CD14-positive monocyte (primary cell): ENCODE data around the gene TMEM242. TPM values are rescaled to one million over a fixed set of nuclear protein-coding genes. Genes with fewer than 3 reads are reported as not detected.
A peak's percentile ranks its signal among the peaks of the same experiment; 100 is the strongest.

Source experiments
- DNase-seq, 3 donors: peaks; one replicate each; pipeline ENCODE4 v3.0.0-alpha.2; 2011 to 2022
- H2AFZ ChIP-seq: 2 replicates; pipeline ENCODE4 v1.6.0; 2012; ENCODE audit warnings: mild to moderate bottlenecking, low read depth, low read length, inconsistent platforms; ENCODE audit not compliant: insufficient read depth, poor library complexity, severe bottlenecking
- H3K27ac ChIP-seq, 2 donors: 1 replicate in 1 of 2; 2 replicates in 1 of 2; pipeline ENCODE4 v1.5.1; 2012 to 2013; ENCODE audit warnings: low read length in 2 of 2, control low read depth in 1 of 2, inconsistent platforms in 1 of 2, low read depth in 1 of 2, mild to moderate bottlenecking in 1 of 2
- H3K27me3 ChIP-seq, 2 donors: one replicate each; pipeline versions ENCODE4 v1.6.0 to v1.6.1; 2011 to 2013; ENCODE audit warnings: low read length in 2 of 2; ENCODE audit not compliant: control insufficient read depth in 2 of 2, insufficient read depth in 2 of 2
- H3K36me3 ChIP-seq, 2 donors: replicated peaks in 1 of 2; 1 replicate in 1 of 2; 2 replicates in 1 of 2; pipeline versions ENCODE4 v1.5.1 to v1.6.1; 2012 to 2013; ENCODE audit warnings: low read length in 2 of 2, control low read depth in 1 of 2, inconsistent platforms in 1 of 2, mild to moderate bottlenecking in 1 of 2; ENCODE audit not compliant: insufficient read depth in 2 of 2, control insufficient read depth in 1 of 2
- H3K4me1 ChIP-seq, 2 donors: 1 replicate in 1 of 2; 2 replicates in 1 of 2; pipeline versions ENCODE4 v1.5.1 to v1.6.1; 2012 to 2013; ENCODE audit warnings: low read length in 2 of 2, control low read depth in 1 of 2, inconsistent platforms in 1 of 2, mild to moderate bottlenecking in 1 of 2, moderate library complexity in 1 of 2; ENCODE audit not compliant: insufficient read depth in 2 of 2, control insufficient read depth in 1 of 2
- H3K4me2 ChIP-seq: replicated peaks from 2 replicates; pipeline ENCODE3; 2012; ENCODE audit warnings: low read length, moderate library complexity, mild to moderate bottlenecking; ENCODE audit not compliant: poor library complexity, severe bottlenecking; ENCODE audit errors: extremely low read depth
- H3K4me3 ChIP-seq, 3 experiments: fragments of 200-600 bp in 1 of 3; sonication (generic) in 1 of 3; replicated peaks in 1 of 3; 1 replicate in 2 of 3; 2 replicates in 1 of 3; pipeline ENCODE4 v1.5.1; 2011 to 2013; ENCODE audit warnings: low read length in 3 of 3, mild to moderate bottlenecking in 3 of 3, control low read depth in 2 of 3, low read depth in 2 of 3, inconsistent platforms in 1 of 3, moderate library complexity in 1 of 3
- H3K79me2 ChIP-seq: 2 replicates; pipeline ENCODE4 v1.6.0; 2012; ENCODE audit warnings: mild to moderate bottlenecking, control low read depth, inconsistent platforms, low read length, moderate library complexity; ENCODE audit not compliant: insufficient read depth
- H3K9ac ChIP-seq: 2 replicates; pipeline ENCODE4 v1.6.0; 2017; ENCODE audit warnings: low read length, mild to moderate bottlenecking; ENCODE audit not compliant: insufficient read depth, poor library complexity, severe bottlenecking
- H3K9me3 ChIP-seq, 2 donors: replicated peaks in 1 of 2; 1 replicate in 1 of 2; 2 replicates in 1 of 2; pipeline versions ENCODE4 v1.5.1 to v1.6.1; 2012 to 2013; ENCODE audit warnings: low read length in 2 of 2, control low read depth in 1 of 2; ENCODE audit not compliant: control insufficient read depth in 1 of 2, insufficient read depth in 1 of 2
- H4K20me1 ChIP-seq: 2 replicates; pipeline ENCODE4 v1.6.0; 2012; ENCODE audit warnings: mild to moderate bottlenecking, low read length, control low read depth, moderate library complexity; ENCODE audit not compliant: insufficient read depth
- H3K27ac Mint-ChIP-seq, 7 donors: one replicate each; pipeline ENCODE4 v1.8.0; 2020; ENCODE audit warnings: mild to moderate bottlenecking in 7 of 7, mixed read lengths in 7 of 7, moderate library complexity in 6 of 7, inconsistent platforms in 2 of 7
- H3K27me3 Mint-ChIP-seq, 3 donors: one replicate each; pipeline ENCODE4 v1.8.0; 2021 to 2022; ENCODE audit warnings: low read depth in 3 of 3, mild to moderate bottlenecking in 3 of 3, mixed read lengths in 3 of 3, moderate library complexity in 3 of 3, inconsistent platforms in 1 of 3
- H3K36me3 Mint-ChIP-seq, 2 donors: one replicate each; pipeline ENCODE4 v1.8.0; 2020; ENCODE audit warnings: mixed read lengths in 2 of 2, inconsistent platforms in 1 of 2, mild to moderate bottlenecking in 1 of 2
- H3K4me1 Mint-ChIP-seq: one replicate; pipeline ENCODE4 v1.8.0; 2020; ENCODE audit warnings: mild to moderate bottlenecking, mixed read lengths
- H3K4me3 Mint-ChIP-seq, 2 donors: one replicate each; pipeline ENCODE4 v1.8.0; 2020; ENCODE audit warnings: mild to moderate bottlenecking in 2 of 2, mixed read lengths in 2 of 2, moderate library complexity in 1 of 2
- H3K9me3 Mint-ChIP-seq, 7 donors: one replicate each; pipeline ENCODE4 v1.8.0; 2020 to 2022; ENCODE audit warnings: mixed read lengths in 7 of 7, mild to moderate bottlenecking in 6 of 7, moderate library complexity in 6 of 7, inconsistent platforms in 2 of 7
- CTCF ChIP-seq: fragments of 200-600 bp; IDR thresholded peaks from one replicate; pipeline ENCODE4 v1.8.0; 2022; ENCODE audit warnings: antibody characterized with exemption, mild to moderate bottlenecking
- WGBS: methylation state at CpG from one replicate; pipeline ENCODE4 v1.1.5; 2013; ENCODE audit warnings: missing lambda C conversion rate; ENCODE audit not compliant: insufficient coverage; 5-methylcytosine and 5-hydroxymethylcytosine counted together
- intact Hi-C, 2 donors: fragments of 100-400 bp; cut with micrococcal nuclease; formaldehyde crosslinking; loops; one replicate each; pipeline versions ENCODE4 v1.15.0 to v1.15.1; 2023
- polyA plus RNA-seq, 3 donors: library from polyadenylated mRNA; depleted of rRNA in 1 of 3; unstranded in 2 of 3; stranded (reverse) in 1 of 3; fragments of 300-500 nt in 2 of 3; fragments of >200 nt in 1 of 3; fragmentation: Illumina TruSeq in 2 of 3; gene quantifications; 1 replicate in 2 of 3; 2 replicates in 1 of 3; pipeline ENCODE4 v1.2.3, GENCODE V29; 2012 to 2021

The TMEM242 gene
- polyA plus RNA-seq, 3 donors: 5.6 to 9.8 (median 8.3) TPM

- Histone ChIP-seq H4K20me1 (no peaks in the 10 kb centered on the region), H3K27me3 (no peaks in the 10 kb centered on the region), H3K4me3 (no peak overlapping the region), H3K27ac (no peak overlapping the region), H2AFZ (no peak overlapping the region), H3K79me2 (no peaks in the 10 kb centered on the region), H3K36me3 (no peaks in the 10 kb centered on the region), H3K4me2 (no peak overlapping the region), H3K9ac (no peak overlapping the region), H3K9me3 (no peaks in the 10 kb centered on the region), H3K4me1 (no peaks in the 10 kb centered on the region)
- H3K4me1 Mint-ChIP-seq: no peaks in the 10 kb centered on the region
- H3K27ac Mint-ChIP-seq: no peak overlapping the region
- WGBS: 79% methylated on average over 3 of the region's 3 CpGs
- H3K4me3 Mint-ChIP-seq: peak overlapping the region in 1 of 2 donors; percentile 52
- H3K9me3 Mint-ChIP-seq: peaks cover 0 to 2% (median 0%) of the 10 kb centered on the region in 7 donors
- TF ChIP-seq CTCF: no peak
- no peak for DNase-seq
- no peaks in the 10 kb centered on the region for H3K36me3 Mint-ChIP-seq
- intact Hi-C loops: no loop called here
- H3K27me3 Mint-ChIP-seq: peaks cover 0 to 7% (median 0%) of the 10 kb centered on the region in 3 donors
Observed at GRCh38 chr6:157263881-157264397, 59.4 kb downstream of the TMEM242 start.

GRCh38 chr6:157263146-157263545 is 60.2 kb downstream of the TMEM242 start:
- Mint-ChIP-seq H3K27me3 (peaks cover 0 to 15% (median 0%) of the 10 kb centered on the region in 3 donors), H3K4me1 (no peaks in the 10 kb centered on the region), H3K36me3 (no peaks in the 10 kb centered on the region), H3K27ac (peak overlapping the region in 2 of 7 donors; percentile 26 to 36), H3K4me3 (no peak overlapping the region), H3K9me3 (peaks cover 0 to 2% (median 0%) of the 10 kb centered on the region in 7 donors)
- no CpG with 5 or more reads among the region's 5 CpGs for WGBS
- H3K79me2 ChIP-seq: no peaks in the 10 kb centered on the region
- H3K4me1 ChIP-seq: no peaks in the 10 kb centered on the region
- no peaks in the 10 kb centered on the region for H4K20me1 ChIP-seq
- no peak overlapping the region for H2AFZ ChIP-seq
- H3K27me3 ChIP-seq: no peaks in the 10 kb centered on the region
- DNase-seq: no peak
- no peak overlapping the region for H3K4me3 ChIP-seq
- no peak for TF ChIP-seq CTCF
- H3K36me3 ChIP-seq: no peaks in the 10 kb centered on the region
- H3K27ac ChIP-seq: no peak overlapping the region
- intact Hi-C loops: no loop called here
- no peak overlapping the region for H3K9ac ChIP-seq
- no peaks in the 10 kb centered on the region for H3K9me3 ChIP-seq
- no peak overlapping the region for H3K4me2 ChIP-seq
